22Rv1 (cell line): ENCODE results near the gene NOX5.

ENCODE experiments used
- H3K27ac ChIP-seq: fragments of 450-650 bp; 2 replicates; pipeline ENCODE4 v1.5.1; 2017
- ZFX ChIP-seq: fragments of 450-650 bp; IDR thresholded peaks from 2 replicates; pipeline ENCODE4 v1.6.1; 2017; ENCODE audit warnings: antibody characterized with exemption, borderline replicate concordance
- TF ChIP-seq, protein P1 (sequence below): fragments of 450-650 bp; IDR thresholded peaks from 2 replicates; pipeline ENCODE4 v1.5.1; 2017; ENCODE audit warnings: mild to moderate bottlenecking

The NOX5 gene

GRCh38 chr15:69080295-69081248, 66.1 kb downstream of the NOX5 start:
- TF ChIP-seq, protein P1, sequence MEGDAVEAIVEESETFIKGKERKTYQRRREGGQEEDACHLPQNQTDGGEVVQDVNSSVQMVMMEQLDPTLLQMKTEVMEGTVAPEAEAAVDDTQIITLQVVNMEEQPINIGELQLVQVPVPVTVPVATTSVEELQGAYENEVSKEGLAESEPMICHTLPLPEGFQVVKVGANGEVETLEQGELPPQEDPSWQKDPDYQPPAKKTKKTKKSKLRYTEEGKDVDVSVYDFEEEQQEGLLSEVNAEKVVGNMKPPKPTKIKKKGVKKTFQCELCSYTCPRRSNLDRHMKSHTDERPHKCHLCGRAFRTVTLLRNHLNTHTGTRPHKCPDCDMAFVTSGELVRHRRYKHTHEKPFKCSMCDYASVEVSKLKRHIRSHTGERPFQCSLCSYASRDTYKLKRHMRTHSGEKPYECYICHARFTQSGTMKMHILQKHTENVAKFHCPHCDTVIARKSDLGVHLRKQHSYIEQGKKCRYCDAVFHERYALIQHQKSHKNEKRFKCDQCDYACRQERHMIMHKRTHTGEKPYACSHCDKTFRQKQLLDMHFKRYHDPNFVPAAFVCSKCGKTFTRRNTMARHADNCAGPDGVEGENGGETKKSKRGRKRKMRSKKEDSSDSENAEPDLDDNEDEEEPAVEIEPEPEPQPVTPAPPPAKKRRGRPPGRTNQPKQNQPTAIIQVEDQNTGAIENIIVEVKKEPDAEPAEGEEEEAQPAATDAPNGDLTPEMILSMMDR: no peak
- TF ChIP-seq ZFX: no peak
- H3K27ac ChIP-seq: no peak overlapping the region

GRCh38 chr15:69081310-69082004, 67.0 kb downstream of the NOX5 start:
- TF ChIP-seq, protein P1: no peak
- no peak for TF ChIP-seq ZFX
- H3K27ac ChIP-seq: no peak overlapping the region

GRCh38 chr15:69082021-69082502, 67.6 kb downstream of the NOX5 start:
- TF ChIP-seq ZFX: no peak
- TF ChIP-seq, protein P1: no peak
- no peak overlapping the region for H3K27ac ChIP-seq

GRCh38 chr15:69082554-69082953, 68.1 kb downstream of the NOX5 start:
- no peak overlapping the region for H3K27ac ChIP-seq
- TF ChIP-seq, protein P1: no peak
- no peak for TF ChIP-seq ZFX

DNA sequence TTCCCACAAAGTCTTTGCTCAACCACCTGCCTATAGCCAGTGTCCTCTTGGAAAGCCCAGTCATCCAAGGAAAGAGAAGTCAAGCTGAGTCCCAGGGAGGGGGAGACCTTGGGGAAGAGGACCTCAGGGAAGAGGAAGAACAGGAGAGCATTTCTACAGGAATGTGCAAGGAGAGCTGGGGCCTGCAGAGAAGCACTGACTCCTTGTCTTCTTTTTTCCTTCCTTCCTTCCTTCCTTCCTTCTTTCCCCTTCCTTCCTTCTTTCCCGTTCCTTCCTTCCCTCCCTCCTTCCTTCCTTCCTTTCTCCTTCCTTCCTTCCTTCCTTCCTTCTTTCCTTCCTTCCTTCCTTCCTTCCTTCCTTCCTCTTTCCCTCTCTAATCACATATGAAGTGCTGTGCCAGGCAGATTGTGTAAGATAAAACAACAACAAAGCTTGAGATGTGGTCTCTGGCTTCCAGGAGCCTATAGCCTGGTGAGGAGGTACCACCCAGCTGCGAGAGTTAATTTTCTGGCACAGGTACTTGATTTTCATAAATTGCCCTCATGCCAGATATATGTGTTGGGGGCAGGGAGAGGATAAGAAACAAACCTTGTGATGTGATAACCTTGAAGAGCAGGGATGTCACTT, 70.0 kb downstream of the NOX5 start:
- no peak overlapping the region for H3K27ac ChIP-seq
- TF ChIP-seq, protein P1: no peak
- no peak for TF ChIP-seq ZFX

- H3K27ac ChIP-seq: no peak overlapping the region
- TF ChIP-seq, protein P1: no peak
- TF ChIP-seq ZFX: no peak
These were observed 71.0 kb downstream of the NOX5 start for GRCh38 chr15:69085325-69086081.
